ENCODE data around the gene TENM4.

Gene TENM4

GRCh38 chr11:79422866-79423265, 18.0 kb downstream of the TENM4 start:
- Histone ChIP-seq H3K9ac (ENCODE audit: low read depth in 1 of 2, low read length in 2 of 2) (no peak overlapping the region), H3K36me3 (ENCODE audit: control insufficient read depth in 1 of 2, insufficient read depth in 2 of 2, low read length in 2 of 2) (no peaks in the 10 kb centered on the region), H3K9me3 (ENCODE audit: control insufficient read depth in 1 of 2, low read length in 2 of 2) (no peaks in the 10 kb centered on the region), H3K27me3 (ENCODE audit: control insufficient read depth in 1 of 2, insufficient read depth in 2 of 2, low read length in 2 of 2) (peaks cover 0 to 3% of the 10 kb centered on the region in 2 donors), H3K4me1 (ENCODE audit: control insufficient read depth in 1 of 2, insufficient read depth in 2 of 2, low read length in 2 of 2) (no peaks in the 10 kb centered on the region), H3K4me3 (ENCODE audit: low read depth in 1 of 2, low read length in 2 of 2) (no peak overlapping the region), H3K27ac (ENCODE audit: low read depth, low read length) (no peak overlapping the region)

DNA sequence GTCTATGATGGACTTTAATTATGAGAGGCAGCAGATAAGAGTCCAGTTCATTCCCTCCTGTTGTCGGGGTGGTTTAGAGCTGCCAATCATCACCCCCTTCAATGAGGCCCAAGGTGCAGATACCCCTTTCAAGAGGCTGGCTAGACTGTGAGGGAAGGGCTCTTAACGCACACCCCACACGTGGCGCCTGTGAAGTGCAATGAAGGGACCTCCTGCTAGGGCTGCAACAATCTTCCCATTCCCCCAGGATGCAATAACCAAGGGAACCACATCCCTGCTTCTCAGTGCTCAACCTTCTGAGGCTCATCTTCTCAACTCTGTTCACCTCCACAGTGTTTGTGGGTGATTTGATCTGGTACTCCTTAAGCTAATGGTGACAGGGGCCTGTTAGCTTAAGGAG, 19.0 kb downstream of the TENM4 start:
- H3K9me3 ChIP-seq (ENCODE audit: control insufficient read depth in 1 of 2, low read length in 2 of 2) = no peaks in the 10 kb centered on the region
- H3K36me3 ChIP-seq (ENCODE audit: control insufficient read depth in 1 of 2, insufficient read depth in 2 of 2, low read length in 2 of 2) = no peaks in the 10 kb centered on the region
- H3K27me3 ChIP-seq (ENCODE audit: control insufficient read depth in 1 of 2, insufficient read depth in 2 of 2, low read length in 2 of 2) = peaks cover 0 to 3% of the 10 kb centered on the region in 2 donors
- H3K9ac ChIP-seq (ENCODE audit: low read depth in 1 of 2, low read length in 2 of 2) = no peak overlapping the region
- no peak overlapping the region for H3K27ac ChIP-seq (ENCODE audit: low read depth, low read length)
- no peak overlapping the region for H3K4me3 ChIP-seq (ENCODE audit: low read depth in 1 of 2, low read length in 2 of 2)
- H3K4me1 ChIP-seq (ENCODE audit: control insufficient read depth in 1 of 2, insufficient read depth in 2 of 2, low read length in 2 of 2) = no peaks in the 10 kb centered on the region

DNA sequence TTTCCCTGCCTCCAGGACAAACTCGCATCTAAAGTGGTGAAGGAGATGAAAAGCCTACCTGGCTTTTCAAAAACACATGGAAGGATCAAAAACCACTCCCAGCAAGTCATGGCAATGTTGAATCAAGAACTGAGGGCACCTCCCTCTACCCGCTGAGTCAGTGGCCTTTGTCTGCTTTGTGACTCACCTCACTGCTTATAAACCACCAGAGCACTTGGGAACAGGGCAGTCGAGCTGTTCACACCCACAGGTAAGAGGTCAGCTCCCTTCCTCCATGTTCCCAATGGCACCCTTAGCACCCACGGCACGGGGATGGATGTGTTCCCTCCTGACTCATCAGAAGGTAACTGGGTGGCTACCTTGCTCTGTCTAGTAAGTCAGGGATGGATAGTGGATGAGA, 21.7 kb downstream of the TENM4 start:
- Histone ChIP-seq H3K4me3 (ENCODE audit: low read depth in 1 of 2, low read length in 2 of 2) (no peak overlapping the region), H3K9ac (ENCODE audit: low read depth in 1 of 2, low read length in 2 of 2) (no peak overlapping the region), H3K9me3 (ENCODE audit: control insufficient read depth in 1 of 2, low read length in 2 of 2) (no peaks in the 10 kb centered on the region), H3K36me3 (ENCODE audit: control insufficient read depth in 1 of 2, insufficient read depth in 2 of 2, low read length in 2 of 2) (no peaks in the 10 kb centered on the region), H3K4me1 (ENCODE audit: control insufficient read depth in 1 of 2, insufficient read depth in 2 of 2, low read length in 2 of 2) (no peaks in the 10 kb centered on the region), H3K27ac (ENCODE audit: low read depth, low read length) (no peak overlapping the region), H3K27me3 (ENCODE audit: control insufficient read depth in 1 of 2, insufficient read depth in 2 of 2, low read length in 2 of 2) (peaks cover 0 to 3% of the 10 kb centered on the region in 2 donors)

GRCh38 chr11:79418241-79418640, 22.6 kb downstream of the TENM4 start:
- Histone ChIP-seq H3K27ac (ENCODE audit: low read depth, low read length) (no peak overlapping the region), H3K9me3 (ENCODE audit: control insufficient read depth in 1 of 2, low read length in 2 of 2) (no peaks in the 10 kb centered on the region), H3K36me3 (ENCODE audit: control insufficient read depth in 1 of 2, insufficient read depth in 2 of 2, low read length in 2 of 2) (no peaks in the 10 kb centered on the region), H3K27me3 (ENCODE audit: control insufficient read depth in 1 of 2, insufficient read depth in 2 of 2, low read length in 2 of 2) (peaks cover 0 to 3% of the 10 kb centered on the region in 2 donors), H3K9ac (ENCODE audit: low read depth in 1 of 2, low read length in 2 of 2) (no peak overlapping the region), H3K4me3 (ENCODE audit: low read depth in 1 of 2, low read length in 2 of 2) (no peak overlapping the region), H3K4me1 (ENCODE audit: control insufficient read depth in 1 of 2, insufficient read depth in 2 of 2, low read length in 2 of 2) (no peaks in the 10 kb centered on the region)

DNA sequence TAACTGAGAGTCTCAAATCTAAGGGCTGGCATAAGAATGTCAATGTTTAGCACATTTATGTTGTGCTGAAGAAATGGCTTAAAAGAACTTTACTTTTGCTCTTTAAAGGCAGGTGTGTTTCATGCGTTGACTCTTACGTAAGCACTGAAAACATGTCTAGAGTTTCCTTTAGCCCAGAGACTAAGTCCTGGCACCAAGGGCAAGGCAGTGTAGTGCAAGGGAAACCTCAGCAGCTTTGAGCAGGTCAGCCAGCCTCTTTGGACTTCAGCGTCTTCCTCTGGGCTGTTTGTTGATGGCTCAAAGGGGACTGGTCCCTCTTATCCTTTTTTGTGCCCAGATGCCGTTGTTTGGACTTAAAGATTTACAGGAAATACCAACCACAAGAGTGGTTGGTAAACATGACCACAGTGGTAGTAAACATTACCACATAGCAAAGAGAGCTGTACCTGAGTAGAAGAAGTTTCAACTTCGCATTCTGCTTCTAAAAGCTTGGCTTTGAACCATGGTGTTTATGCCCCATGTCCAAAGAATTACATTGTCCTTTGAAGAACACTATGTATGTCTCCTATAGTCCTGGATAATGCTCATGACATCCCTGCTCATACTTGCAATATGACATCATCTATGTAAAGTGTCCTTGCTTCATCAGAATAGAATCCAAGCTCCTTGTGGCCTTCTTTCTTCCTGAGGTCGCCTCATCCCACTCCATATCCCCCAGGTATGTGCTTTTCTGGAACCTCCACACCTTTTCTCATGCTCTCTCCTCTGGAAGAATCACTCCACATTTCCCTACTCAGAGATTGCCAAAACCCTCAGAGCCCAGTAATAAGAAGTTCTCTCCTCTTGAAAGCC, 23.5 kb downstream of the TENM4 start:
- peaks cover 0 to 3% of the 10 kb centered on the region in 2 donors for H3K27me3 ChIP-seq (ENCODE audit: control insufficient read depth in 1 of 2, insufficient read depth in 2 of 2, low read length in 2 of 2)
- no peaks in the 10 kb centered on the region for H3K9me3 ChIP-seq (ENCODE audit: control insufficient read depth in 1 of 2, low read length in 2 of 2)
- no peak overlapping the region for H3K4me3 ChIP-seq (ENCODE audit: low read depth in 1 of 2, low read length in 2 of 2)
- no peaks in the 10 kb centered on the region for H3K36me3 ChIP-seq (ENCODE audit: control insufficient read depth in 1 of 2, insufficient read depth in 2 of 2, low read length in 2 of 2)
- no peaks in the 10 kb centered on the region for H3K4me1 ChIP-seq (ENCODE audit: control insufficient read depth in 1 of 2, insufficient read depth in 2 of 2, low read length in 2 of 2)
- H3K9ac ChIP-seq (ENCODE audit: low read depth in 1 of 2, low read length in 2 of 2) = no peak overlapping the region
- H3K27ac ChIP-seq (ENCODE audit: low read depth, low read length) = no peak overlapping the region

DNA sequence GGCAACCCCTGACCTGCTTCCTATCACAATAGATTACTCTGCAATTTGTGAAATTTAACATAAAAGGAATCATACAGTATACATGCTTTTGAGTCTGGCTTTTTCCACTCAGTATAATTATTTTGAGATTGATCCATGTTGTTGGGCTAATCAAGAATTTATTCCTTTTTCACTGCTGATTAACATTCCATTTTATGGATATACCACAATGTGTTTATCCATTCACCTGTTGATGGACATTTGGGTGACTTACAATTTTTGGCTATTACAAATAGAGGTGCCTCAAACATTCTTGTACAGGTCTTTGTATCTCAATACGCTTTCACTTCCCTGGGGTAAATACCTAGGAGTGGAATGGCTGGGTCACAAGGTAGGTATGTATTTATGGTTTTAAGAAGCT, 24.9 kb downstream of the TENM4 start:
- Histone ChIP-seq H3K9me3 (ENCODE audit: control insufficient read depth in 1 of 2, low read length in 2 of 2) (no peaks in the 10 kb centered on the region), H3K4me3 (ENCODE audit: low read depth in 1 of 2, low read length in 2 of 2) (no peak overlapping the region), H3K27ac (ENCODE audit: low read depth, low read length) (no peak overlapping the region), H3K36me3 (ENCODE audit: control insufficient read depth in 1 of 2, insufficient read depth in 2 of 2, low read length in 2 of 2) (no peaks in the 10 kb centered on the region), H3K9ac (ENCODE audit: low read depth in 1 of 2, low read length in 2 of 2) (no peak overlapping the region), H3K4me1 (ENCODE audit: control insufficient read depth in 1 of 2, insufficient read depth in 2 of 2, low read length in 2 of 2) (no peaks in the 10 kb centered on the region), H3K27me3 (ENCODE audit: control insufficient read depth in 1 of 2, insufficient read depth in 2 of 2, low read length in 2 of 2) (peaks cover 0 to 3% of the 10 kb centered on the region in 2 donors)

GRCh38 chr11:79415411-79415810, 25.4 kb downstream of the TENM4 start:
- H3K36me3 ChIP-seq (ENCODE audit: control insufficient read depth in 1 of 2, insufficient read depth in 2 of 2, low read length in 2 of 2) = no peaks in the 10 kb centered on the region
- no peak overlapping the region for H3K27ac ChIP-seq (ENCODE audit: low read depth, low read length)
- peaks cover 0 to 3% of the 10 kb centered on the region in 2 donors for H3K27me3 ChIP-seq (ENCODE audit: control insufficient read depth in 1 of 2, insufficient read depth in 2 of 2, low read length in 2 of 2)
- no peaks in the 10 kb centered on the region for H3K9me3 ChIP-seq (ENCODE audit: control insufficient read depth in 1 of 2, low read length in 2 of 2)
- no peak overlapping the region for H3K9ac ChIP-seq (ENCODE audit: low read depth in 1 of 2, low read length in 2 of 2)
- H3K4me3 ChIP-seq (ENCODE audit: low read depth in 1 of 2, low read length in 2 of 2) = no peak overlapping the region
- no peaks in the 10 kb centered on the region for H3K4me1 ChIP-seq (ENCODE audit: control insufficient read depth in 1 of 2, insufficient read depth in 2 of 2, low read length in 2 of 2)

GRCh38 chr11:79414644-79415317, 26.0 kb downstream of the TENM4 start:
- no peak overlapping the region for H3K27ac ChIP-seq (ENCODE audit: low read depth, low read length)
- H3K36me3 ChIP-seq (ENCODE audit: control insufficient read depth in 1 of 2, insufficient read depth in 2 of 2, low read length in 2 of 2) = no peaks in the 10 kb centered on the region
- H3K9ac ChIP-seq (ENCODE audit: low read depth in 1 of 2, low read length in 2 of 2) = no peak overlapping the region
- H3K9me3 ChIP-seq (ENCODE audit: control insufficient read depth in 1 of 2, low read length in 2 of 2) = no peaks in the 10 kb centered on the region
- no peak overlapping the region for H3K4me3 ChIP-seq (ENCODE audit: low read depth in 1 of 2, low read length in 2 of 2)
- H3K27me3 ChIP-seq (ENCODE audit: control insufficient read depth in 1 of 2, insufficient read depth in 2 of 2, low read length in 2 of 2) = peaks cover 0 to 5% of the 10 kb centered on the region in 2 donors
- H3K4me1 ChIP-seq (ENCODE audit: control insufficient read depth in 1 of 2, insufficient read depth in 2 of 2, low read length in 2 of 2) = no peaks in the 10 kb centered on the region

DNA sequence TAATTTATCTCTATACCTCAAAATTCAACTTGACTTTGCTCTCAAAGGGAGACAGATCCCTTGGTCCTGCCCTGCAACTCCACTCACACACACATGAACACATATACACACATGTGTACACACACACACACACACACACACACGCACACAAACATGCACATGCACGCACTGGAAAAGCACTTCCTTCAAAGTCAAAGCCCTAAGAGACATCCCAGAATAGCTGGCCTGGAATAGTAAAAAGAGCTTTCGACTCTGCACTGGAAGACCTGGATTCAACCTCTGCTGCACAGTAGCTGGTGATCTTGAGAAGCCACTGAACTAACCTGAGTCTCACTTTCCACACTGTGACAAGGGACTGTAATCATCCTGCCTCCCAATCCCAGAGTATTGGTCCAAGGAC, 26.8 kb downstream of the TENM4 start:
- Histone ChIP-seq H3K4me3 (ENCODE audit: low read depth in 1 of 2, low read length in 2 of 2) (no peak overlapping the region), H3K4me1 (ENCODE audit: control insufficient read depth in 1 of 2, insufficient read depth in 2 of 2, low read length in 2 of 2) (no peaks in the 10 kb centered on the region), H3K27ac (ENCODE audit: low read depth, low read length) (no peak overlapping the region), H3K36me3 (ENCODE audit: control insufficient read depth in 1 of 2, insufficient read depth in 2 of 2, low read length in 2 of 2) (no peaks in the 10 kb centered on the region), H3K27me3 (ENCODE audit: control insufficient read depth in 1 of 2, insufficient read depth in 2 of 2, low read length in 2 of 2) (peaks cover 0 to 2% of the 10 kb centered on the region in 2 donors), H3K9ac (ENCODE audit: low read depth in 1 of 2, low read length in 2 of 2) (no peak overlapping the region), H3K9me3 (ENCODE audit: control insufficient read depth in 1 of 2, low read length in 2 of 2) (no peaks in the 10 kb centered on the region)

- Histone ChIP-seq H3K27ac (ENCODE audit: low read depth, low read length) (no peak overlapping the region), H3K4me1 (ENCODE audit: control insufficient read depth in 1 of 2, insufficient read depth in 2 of 2, low read length in 2 of 2) (no peaks in the 10 kb centered on the region), H3K9ac (ENCODE audit: low read depth in 1 of 2, low read length in 2 of 2) (no peak overlapping the region), H3K27me3 (ENCODE audit: control insufficient read depth in 1 of 2, insufficient read depth in 2 of 2, low read length in 2 of 2) (peaks cover 0 to 2% of the 10 kb centered on the region in 2 donors), H3K36me3 (ENCODE audit: control insufficient read depth in 1 of 2, insufficient read depth in 2 of 2, low read length in 2 of 2) (no peaks in the 10 kb centered on the region), H3K4me3 (ENCODE audit: low read depth in 1 of 2, low read length in 2 of 2) (no peak overlapping the region), H3K9me3 (ENCODE audit: control insufficient read depth in 1 of 2, low read length in 2 of 2) (no peaks in the 10 kb centered on the region)
These were observed 27.6 kb downstream of the TENM4 start for GRCh38 chr11:79413268-79413667.

All from duodenal mucosa (tissue), 2 donors.